LNCAP (cell line): ENCODE data around the gene AP2M1.

ENCODE experiments used
- CTCF ChIP-seq: fragments of 450-650 bp; IDR thresholded peaks from 2 replicates; pipeline ENCODE4 v1.5.1; 2017; ENCODE audit warnings: mild to moderate bottlenecking

Gene AP2M1

GRCh38 chr3:184172681-184173373 is 1.8 kb upstream of the AP2M1 start:
- no peak for TF ChIP-seq CTCF

GRCh38 chr3:184173374-184173722 is 1.3 kb upstream of the AP2M1 start:
- no peak for TF ChIP-seq CTCF

GRCh38 chr3:184174284-184174645 is 390 bp upstream of the AP2M1 start:
- TF ChIP-seq CTCF, result no peak

GRCh38 chr3:184175506-184175905 is 851 bp downstream of the AP2M1 start:
- TF ChIP-seq CTCF, result no peak

- TF ChIP-seq CTCF, result no peak
Measured at GRCh38 chr3:184175981-184176376, 1.3 kb downstream of the AP2M1 start.

- TF ChIP-seq CTCF, result no peak
Measured at GRCh38 chr3:184176377-184177330, 2.0 kb downstream of the AP2M1 start.

GRCh38 chr3:184177331-184177731 is 2.7 kb downstream of the AP2M1 start:
- no peak for TF ChIP-seq CTCF
